Endothelial cell of umbilical vein (primary cell): Measurements from ENCODE around the gene USPL1. TPM values are rescaled to one million over a fixed set of nuclear protein-coding genes. Genes with fewer than 3 reads are reported as not detected.

ENCODE experiments used
- BruUV-seq: library from RNA; stranded (reverse); fragments of 400-500 nt; replicated peaks from 2 replicates; lab custom pipeline; 2021; lab: Mats Ljungman, UMichigan
- CTCF ChIA-PET: fragments of 300-600, 350-600 bp; sonication (Branson Sonifier 250); formaldehyde crosslinking; loops from one replicate; lab custom pipeline; 2021; ENCODE audit warnings: antibody characterized with exemption, inconsistent platforms; lab: Charles Lee
- POLR2A ChIA-PET: fragments of 300-600, 350-600 bp; sonication (Branson Sonifier 250); formaldehyde crosslinking; loops from one replicate; lab custom pipeline; 2021; ENCODE audit warnings: antibody characterized with exemption, inconsistent platforms; lab: Charles Lee
- DNase-seq: peaks from one replicate; pipeline ENCODE4 v3.0.0-alpha.2; 2011; ENCODE audit warnings: low read depth, low spot score
- FAIRE-seq: peaks from 2 replicates; lab custom pipeline; 2011; peaks lifted over from hg19 to GRCh38; lab: Jason Lieb, UNC
- H2AFZ ChIP-seq: 2 replicates; pipeline ENCODE4 v1.6.0; 2012; ENCODE audit warnings: low read depth, low read length, control low read depth, inconsistent platforms
- H3K27ac ChIP-seq: 2 replicates; pipeline ENCODE4 v1.5.1; 2011; ENCODE audit warnings: low read depth, mild to moderate bottlenecking, control low read depth, low read length, moderate library complexity; ENCODE audit not compliant: insufficient read depth
- H3K27me3 ChIP-seq, 2 experiments: 2 replicates each; pipeline versions ENCODE4 v1.6.0 to v1.6.1; 2011; ENCODE audit warnings: low read length in 2 of 2, mixed read lengths in 1 of 2; ENCODE audit not compliant: control insufficient read depth in 2 of 2, insufficient read depth in 2 of 2
- H3K36me3 ChIP-seq, 2 experiments: 2 replicates in 1 of 2; 3 replicates in 1 of 2; pipeline ENCODE4 v1.5.1; 2011; ENCODE audit warnings: low read length in 2 of 2, mild to moderate bottlenecking in 1 of 2, moderate library complexity in 1 of 2; ENCODE audit not compliant: control insufficient read depth in 2 of 2, insufficient read depth in 2 of 2; ENCODE audit errors: extremely low read depth in 1 of 2
- H3K4me1 ChIP-seq: 3 replicates; pipeline ENCODE4 v1.5.1; 2011; ENCODE audit warnings: mild to moderate bottlenecking, low read length; ENCODE audit not compliant: control insufficient read depth, insufficient read depth; ENCODE audit errors: extremely low read depth
- H3K4me2 ChIP-seq: 2 replicates; pipeline ENCODE4 v1.6.1; 2011; ENCODE audit warnings: low read length, control low read depth, mixed read lengths; ENCODE audit not compliant: insufficient read depth
- H3K4me3 ChIP-seq, 3 experiments: fragments of 200-600 bp in 1 of 3; sonication (generic), shearing (Covaris generic) in 1 of 3; replicated peaks in 1 of 3; 2 replicates each; pipeline ENCODE4 v1.5.1; 2011 to 2016; ENCODE audit warnings: control low read depth in 3 of 3, low read length in 3 of 3, mild to moderate bottlenecking in 2 of 3, inconsistent platforms in 1 of 3, low read depth in 1 of 3, moderate library complexity in 1 of 3; ENCODE audit not compliant: insufficient read depth in 1 of 3
- H3K79me2 ChIP-seq: 2 replicates; pipeline ENCODE4 v1.6.0; 2012; ENCODE audit warnings: low read length, inconsistent platforms; ENCODE audit not compliant: control insufficient read depth, insufficient read depth
- H3K9ac ChIP-seq: replicated peaks from 2 replicates; pipeline ENCODE3; 2011; ENCODE audit warnings: low read length, control low read depth; ENCODE audit not compliant: insufficient read depth; ENCODE audit errors: extremely low read depth
- H3K9me1 ChIP-seq: replicated peaks from 3 replicates; pipeline ENCODE4 v1.6.0; 2011; ENCODE audit warnings: mild to moderate bottlenecking, low read length; ENCODE audit not compliant: control insufficient read depth, insufficient read depth; ENCODE audit errors: extremely low read depth
- H3K9me3 ChIP-seq: replicated peaks from 2 replicates; pipeline ENCODE4 v1.5.1; 2012; ENCODE audit warnings: low read length, inconsistent platforms; ENCODE audit not compliant: control insufficient read depth, insufficient read depth
- H4K20me1 ChIP-seq: replicated peaks from 2 replicates; pipeline ENCODE3; 2011; ENCODE audit warnings: mild to moderate bottlenecking, low read length; ENCODE audit not compliant: control insufficient read depth, insufficient read depth; ENCODE audit errors: extremely low read depth
- CTCF ChIP-seq, 2 donors: IDR thresholded peaks; 1 replicate in 1 of 2; 2 replicates in 1 of 2; pipeline ENCODE4 v1.5.1; 2011; ENCODE audit warnings: low read length in 2 of 2, mild to moderate bottlenecking in 2 of 2, moderate library complexity in 2 of 2, control low read depth in 1 of 2, inconsistent platforms in 1 of 2, low read depth in 1 of 2; ENCODE audit not compliant: insufficient read depth in 1 of 2; ENCODE audit errors: extremely low read depth in 1 of 2
- EZH2 ChIP-seq: IDR thresholded peaks from 2 replicates; pipeline ENCODE4 v1.6.1; 2012; ENCODE audit warnings: borderline replicate concordance, low read depth, mild to moderate bottlenecking, moderate library complexity, low read length, inconsistent platforms; ENCODE audit not compliant: severe bottlenecking
- FOS ChIP-seq: IDR thresholded peaks from 2 replicates; pipeline ENCODE4 v1.6.1; 2011; ENCODE audit warnings: mild to moderate bottlenecking, low read length, moderate library complexity, borderline replicate concordance; ENCODE audit not compliant: insufficient read depth
- GATA2 ChIP-seq: IDR thresholded peaks from 2 replicates; pipeline ENCODE4 v1.7.0; 2011; ENCODE audit warnings: low read depth, mild to moderate bottlenecking, moderate library complexity, mixed read lengths, low read length; ENCODE audit not compliant: insufficient read length, insufficient read depth
- JUN ChIP-seq: IDR thresholded peaks from 2 replicates; pipeline ENCODE4 v1.6.1; 2011; ENCODE audit warnings: borderline replicate concordance, low read depth; ENCODE audit not compliant: insufficient read length, insufficient read depth
- MAX ChIP-seq: IDR thresholded peaks from 2 replicates; pipeline ENCODE4 v1.6.1; 2011; ENCODE audit not compliant: insufficient read depth, insufficient read length
- MYC ChIP-seq: IDR thresholded peaks from one replicate; pipeline ENCODE4 v1.6.1; 2011; ENCODE audit warnings: mild to moderate bottlenecking, low read depth, low read length
- POLR2A ChIP-seq: IDR thresholded peaks from 2 replicates; pipeline ENCODE4 v1.6.1; 2012; ENCODE audit warnings: low read depth, mild to moderate bottlenecking, control low read depth, low read length
- POLR2AphosphoS5 ChIP-seq: IDR thresholded peaks from 2 replicates; pipeline ENCODE4 v1.6.1; 2012; ENCODE audit warnings: low read depth, mild to moderate bottlenecking, control low read depth, low read length, moderate library complexity; ENCODE audit not compliant: insufficient read depth
- dilution Hi-C: fragments of 300-500 bp; cut with MboI; formaldehyde crosslinking; loops from one replicate; pipeline ENCODE4 v1.15.0; 2019; ENCODE audit warnings: low sequenced_read_pairs; ENCODE audit not compliant: extremely low pct_ligation_motif_present
- intact Hi-C: fragments of 100-400 bp; cut with micrococcal nuclease; formaldehyde crosslinking; loops from one replicate; pipeline ENCODE4 v1.10.0; 2022
- polyA plus RNA-seq, 4 experiments: library from polyadenylated mRNA; depleted of rRNA in 3 of 4; stranded (reverse) in 3 of 4; unstranded in 1 of 4; fragments of >200 nt; gene quantifications; 2 replicates each; pipeline versions ENCODE4 v1.2.1 to v1.2.3, GENCODE V29; 2011 to 2012; ENCODE audit warnings: missing spikeins in 1 of 4
- total RNA-seq: library from RNA; stranded (reverse); gene quantifications from 2 replicates; pipeline ENCODE4 v1.2.3, GENCODE V29; 2021

The USPL1 gene
- total and polyA plus RNA-seq, 2 donors (not counting 3 experiments of a cell fraction or from before 2014, with no cell fraction given) = 14.6 to 21.0 TPM

- H3K9me1 ChIP-seq = no peaks in the 10 kb centered on the region
- no peak overlapping the region for H3K9ac ChIP-seq
- intact Hi-C loops (no loop called here), dilution Hi-C loops (no loop called here)
- POLR2A ChIA-PET = interaction anchor here (0.7 kb wide), 2 partner anchors 33 to 445 kb away, joined by 3 to 6 read pairs; no protein-coding TSS in a partner anchor
- FAIRE-seq (no peak), DNase-seq (no peak)
- H3K36me3 ChIP-seq = no peaks in the 10 kb centered on the region
- no peaks in the 10 kb centered on the region for H4K20me1 ChIP-seq
- H3K27me3 ChIP-seq = no peaks in the 10 kb centered on the region
- no peak for TF ChIP-seq GATA2
- no peak for TF ChIP-seq POLR2AphosphoS5
- TF ChIP-seq EZH2 = no peak
- no peak for TF ChIP-seq MYC
- TF ChIP-seq MAX = no peak
- TF ChIP-seq CTCF (IDR thresholded peaks at IDR 0.05; ENCODE audit: extremely low read depth in 1 of 2, insufficient read depth in 1 of 2, low read depth in 1 of 2, low read length in 2 of 2) = no peak
- TF ChIP-seq FOS = no peak
- no peak for TF ChIP-seq JUN
- no peak for TF ChIP-seq POLR2A
- no peak overlapping the region for H3K27ac ChIP-seq
- CTCF ChIA-PET = interaction anchor here (0.7 to 1.2 kb wide), 2 partner anchors 53 to 453 kb away, joined by 4 to 5 read pairs; no protein-coding TSS in a partner anchor
- no TSS peak for BruUV-seq
- H3K4me1 ChIP-seq = no peaks in the 10 kb centered on the region
- H3K9me3 ChIP-seq = no peaks in the 10 kb centered on the region
- H3K4me2 ChIP-seq = no peak overlapping the region
- no peak overlapping the region for H2AFZ ChIP-seq
- H3K79me2 ChIP-seq = no peaks in the 10 kb centered on the region
- no peak overlapping the region for H3K4me3 ChIP-seq
Observed at GRCh38 chr13:30585748-30586262, 31.9 kb upstream of the USPL1 start.
